Neural cell (in vitro differentiated cells): Measurements from ENCODE around the gene ZFYVE21. TPM values are rescaled to one million over a fixed set of nuclear protein-coding genes. Genes with fewer than 3 reads are reported as not detected.

Source experiments
- H2AFZ ChIP-seq: fragments of 200-600, 300-800 bp; sonication (generic), shearing (Covaris generic); 2 replicates; pipeline ENCODE4 v1.6.0; 2014; ENCODE audit warnings: low read depth, mild to moderate bottlenecking, antibody characterized with exemption, low read length, moderate library complexity
- H3F3A ChIP-seq: fragments of 200-600 bp; shearing (Covaris generic); 2 replicates; pipeline ENCODE4 v1.6.1; 2016; ENCODE audit warnings: mild to moderate bottlenecking, moderate library complexity, mixed read lengths, antibody characterized with exemption, low read length; ENCODE audit not compliant: insufficient read depth, poor library complexity, severe bottlenecking
- H3K27ac ChIP-seq: fragments of 200-600, 300-800 bp; sonication (generic), shearing (Covaris generic); 2 replicates; pipeline ENCODE4 v1.5.1; 2014; ENCODE audit warnings: mild to moderate bottlenecking, low read length, moderate library complexity
- H3K27me3 ChIP-seq: fragments of 300-800, 200-600 bp; sonication (generic), shearing (Covaris generic); 2 replicates; pipeline ENCODE4 v1.6.0; 2014; ENCODE audit warnings: mild to moderate bottlenecking, low read depth, low read length, moderate library complexity; ENCODE audit not compliant: insufficient read depth
- H3K36me3 ChIP-seq: fragments of 300-800, 200-600 bp; sonication (generic), shearing (Covaris generic); 2 replicates; pipeline ENCODE4 v1.5.1; 2014; ENCODE audit warnings: mild to moderate bottlenecking, antibody characterized with exemption, low read length, moderate library complexity; ENCODE audit not compliant: insufficient read depth
- H3K4me2 ChIP-seq: fragments of 300-800, 200-600 bp; sonication (generic), shearing (Covaris generic); 2 replicates; pipeline ENCODE4 v1.6.0; 2014; ENCODE audit warnings: mild to moderate bottlenecking, low read length
- H3K4me3 ChIP-seq: fragments of 300-800, 200-600 bp; sonication (generic), shearing (Covaris generic); 2 replicates; pipeline ENCODE4 v1.5.1; 2014; ENCODE audit warnings: mild to moderate bottlenecking, low read length, moderate library complexity
- H3K79me2 ChIP-seq: fragments of 200-600 bp; shearing (Covaris generic); replicated peaks from 2 replicates; pipeline ENCODE4 v1.6.0; 2014; ENCODE audit warnings: mild to moderate bottlenecking, low read length, moderate library complexity; ENCODE audit not compliant: insufficient read depth
- H3K9ac ChIP-seq: fragments of 300-800, 200-600 bp; sonication (generic), shearing (Covaris generic); 2 replicates; pipeline ENCODE4 v1.6.1; 2016; ENCODE audit warnings: mild to moderate bottlenecking, low read length, mixed read lengths
- H3K9me2 ChIP-seq: fragments of 200-600 bp; shearing (Covaris generic); 2 replicates; pipeline ENCODE4 v1.6.1; 2016; ENCODE audit warnings: mild to moderate bottlenecking, low read length, mixed read lengths; ENCODE audit not compliant: insufficient read depth
- H3K9me3 ChIP-seq: fragments of 200-600, 300-800 bp; sonication (generic), shearing (Covaris generic); 2 replicates; pipeline ENCODE4 v1.6.1; 2016; ENCODE audit warnings: mild to moderate bottlenecking, mixed run types, low read length, moderate library complexity, mixed read lengths
- H4K20me1 ChIP-seq: fragments of 200-600 bp; shearing (Covaris generic); 2 replicates; pipeline ENCODE4 v1.6.1; 2016; ENCODE audit warnings: mild to moderate bottlenecking, mixed run types; ENCODE audit not compliant: insufficient read depth
- EP300 ChIP-seq: fragments of 450-650 bp; conservative IDR thresholded peaks from 2 replicates; pipeline ENCODE4 v1.6.1; 2014; ENCODE audit warnings: antibody characterized with exemption, mild to moderate bottlenecking, moderate library complexity; ENCODE audit not compliant: poor library complexity, severe bottlenecking
- EZH2 ChIP-seq: fragments of 200-600, 300-800 bp; shearing (Covaris generic), sonication (generic); IDR thresholded peaks from 2 replicates; pipeline ENCODE4 v1.6.1; 2014; ENCODE audit warnings: antibody characterized with exemption, low read length, borderline replicate concordance, mild to moderate bottlenecking; ENCODE audit not compliant: insufficient read depth, poor library complexity, severe bottlenecking
- MXI1 ChIP-seq: fragments of 450-650 bp; conservative IDR thresholded peaks from 2 replicates; pipeline ENCODE4 v1.6.1; 2014; ENCODE audit warnings: antibody characterized with exemption, mild to moderate bottlenecking; ENCODE audit not compliant: poor library complexity, severe bottlenecking
- POLR2AphosphoS5 ChIP-seq: IDR thresholded peaks from 2 replicates; pipeline ENCODE4 v1.6.1; 2012
- RAD21 ChIP-seq: fragments of 450-650 bp; conservative IDR thresholded peaks from 2 replicates; pipeline ENCODE4 v1.6.1; 2014; ENCODE audit warnings: antibody characterized with exemption, mild to moderate bottlenecking, moderate library complexity
- SMC3 ChIP-seq: fragments of 450-650 bp; conservative IDR thresholded peaks from 2 replicates; pipeline ENCODE4 v1.6.1; 2014; ENCODE audit warnings: antibody characterized with exemption, mild to moderate bottlenecking, moderate library complexity; ENCODE audit not compliant: poor library complexity
- TAF1 ChIP-seq: IDR thresholded peaks from 2 replicates; pipeline ENCODE4 v1.6.1; 2012; ENCODE audit warnings: low read depth
- polyA plus RNA-seq: library from polyadenylated mRNA; depleted of rRNA; stranded (reverse); fragments of >200 nt; gene quantifications from 2 replicates; pipeline ENCODE4 v1.2.3, GENCODE V29; 2014
- TF ChIP-seq, protein P1 (sequence below): IDR thresholded peaks from 2 replicates; pipeline ENCODE4 v1.6.1; 2012; ENCODE audit warnings: borderline replicate concordance
- TF ChIP-seq, protein P2 (sequence below): fragments of 450-650 bp; IDR thresholded peaks from 2 replicates; pipeline ENCODE4 v1.5.1; 2014; ENCODE audit warnings: antibody characterized with exemption, mild to moderate bottlenecking, moderate library complexity; ENCODE audit not compliant: poor library complexity, severe bottlenecking

The ZFYVE21 gene
- polyA plus RNA-seq, 1 donor from 2014 or later, result 99.7 TPM

DNA sequence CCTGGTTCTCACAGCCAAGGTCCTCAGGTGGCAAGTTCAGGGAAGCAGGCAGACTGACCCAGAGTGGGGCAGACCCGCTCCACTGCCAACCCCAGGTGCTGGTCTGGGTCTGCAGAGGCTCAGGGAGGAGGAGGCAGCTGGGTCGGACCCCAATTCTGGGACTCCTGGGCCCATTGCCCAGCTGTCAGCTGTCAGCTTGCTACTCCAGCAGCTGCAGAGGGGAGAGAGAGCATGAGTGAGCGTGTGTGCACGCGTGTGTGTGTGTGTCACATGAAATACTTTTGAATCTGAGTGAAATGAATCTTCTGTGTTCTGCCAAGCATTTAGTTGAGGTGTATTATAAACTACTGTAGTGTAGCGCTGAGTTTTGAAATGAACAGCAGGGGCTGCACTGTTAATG is 31.1 kb upstream of the ZFYVE21 start (continued):
- no peak for TF ChIP-seq MXI1
- no peak for TF ChIP-seq POLR2AphosphoS5

DNA sequence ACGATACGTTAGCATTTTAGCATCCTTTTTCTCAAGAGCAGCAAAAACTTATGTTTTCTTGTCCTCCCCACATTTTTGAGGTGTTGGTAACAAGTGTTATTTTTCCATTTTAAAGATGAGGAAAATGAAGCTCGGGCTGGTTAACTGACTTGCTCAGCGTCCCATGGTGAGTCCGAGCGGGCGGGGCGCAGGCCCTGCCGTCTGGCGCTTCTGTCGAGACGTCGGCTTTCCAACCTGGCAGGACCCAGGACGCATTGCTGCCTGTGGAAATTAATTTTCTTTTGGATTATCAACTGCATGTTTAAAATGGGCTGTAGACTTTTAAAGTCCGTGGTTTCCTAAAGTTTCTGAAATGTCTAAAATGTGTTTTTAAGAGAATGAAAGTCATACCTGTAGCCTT is 30.7 kb upstream of the ZFYVE21 start:
- Histone ChIP-seq H3K36me3 (peaks cover 7% of the 10 kb centered on the region), H2AFZ (no peak overlapping the region), H3K9me3 (no peaks in the 10 kb centered on the region), H4K20me1 (peaks cover 4% of the 10 kb centered on the region), H3K9me2 (no peaks in the 10 kb centered on the region), H3K4me2 (no peak overlapping the region), H3K79me2 (no peaks in the 10 kb centered on the region), H3F3A (no peaks in the 10 kb centered on the region), H3K9ac (no peak overlapping the region), H3K27me3 (no peaks in the 10 kb centered on the region), H3K27ac (no peak overlapping the region), H3K4me3 (no peak overlapping the region)
- no peak for TF ChIP-seq EZH2
- no peak for TF ChIP-seq TAF1
- no peak for TF ChIP-seq POLR2AphosphoS5
- no peak for TF ChIP-seq EP300
- no peak for TF ChIP-seq MXI1
- TF ChIP-seq, protein P1, sequence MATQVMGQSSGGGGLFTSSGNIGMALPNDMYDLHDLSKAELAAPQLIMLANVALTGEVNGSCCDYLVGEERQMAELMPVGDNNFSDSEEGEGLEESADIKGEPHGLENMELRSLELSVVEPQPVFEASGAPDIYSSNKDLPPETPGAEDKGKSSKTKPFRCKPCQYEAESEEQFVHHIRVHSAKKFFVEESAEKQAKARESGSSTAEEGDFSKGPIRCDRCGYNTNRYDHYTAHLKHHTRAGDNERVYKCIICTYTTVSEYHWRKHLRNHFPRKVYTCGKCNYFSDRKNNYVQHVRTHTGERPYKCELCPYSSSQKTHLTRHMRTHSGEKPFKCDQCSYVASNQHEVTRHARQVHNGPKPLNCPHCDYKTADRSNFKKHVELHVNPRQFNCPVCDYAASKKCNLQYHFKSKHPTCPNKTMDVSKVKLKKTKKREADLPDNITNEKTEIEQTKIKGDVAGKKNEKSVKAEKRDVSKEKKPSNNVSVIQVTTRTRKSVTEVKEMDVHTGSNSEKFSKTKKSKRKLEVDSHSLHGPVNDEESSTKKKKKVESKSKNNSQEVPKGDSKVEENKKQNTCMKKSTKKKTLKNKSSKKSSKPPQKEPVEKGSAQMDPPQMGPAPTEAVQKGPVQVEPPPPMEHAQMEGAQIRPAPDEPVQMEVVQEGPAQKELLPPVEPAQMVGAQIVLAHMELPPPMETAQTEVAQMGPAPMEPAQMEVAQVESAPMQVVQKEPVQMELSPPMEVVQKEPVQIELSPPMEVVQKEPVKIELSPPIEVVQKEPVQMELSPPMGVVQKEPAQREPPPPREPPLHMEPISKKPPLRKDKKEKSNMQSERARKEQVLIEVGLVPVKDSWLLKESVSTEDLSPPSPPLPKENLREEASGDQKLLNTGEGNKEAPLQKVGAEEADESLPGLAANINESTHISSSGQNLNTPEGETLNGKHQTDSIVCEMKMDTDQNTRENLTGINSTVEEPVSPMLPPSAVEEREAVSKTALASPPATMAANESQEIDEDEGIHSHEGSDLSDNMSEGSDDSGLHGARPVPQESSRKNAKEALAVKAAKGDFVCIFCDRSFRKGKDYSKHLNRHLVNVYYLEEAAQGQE, result no peak
- no peak for TF ChIP-seq RAD21
- TF ChIP-seq SMC3, result no peak
- TF ChIP-seq, protein P2, sequence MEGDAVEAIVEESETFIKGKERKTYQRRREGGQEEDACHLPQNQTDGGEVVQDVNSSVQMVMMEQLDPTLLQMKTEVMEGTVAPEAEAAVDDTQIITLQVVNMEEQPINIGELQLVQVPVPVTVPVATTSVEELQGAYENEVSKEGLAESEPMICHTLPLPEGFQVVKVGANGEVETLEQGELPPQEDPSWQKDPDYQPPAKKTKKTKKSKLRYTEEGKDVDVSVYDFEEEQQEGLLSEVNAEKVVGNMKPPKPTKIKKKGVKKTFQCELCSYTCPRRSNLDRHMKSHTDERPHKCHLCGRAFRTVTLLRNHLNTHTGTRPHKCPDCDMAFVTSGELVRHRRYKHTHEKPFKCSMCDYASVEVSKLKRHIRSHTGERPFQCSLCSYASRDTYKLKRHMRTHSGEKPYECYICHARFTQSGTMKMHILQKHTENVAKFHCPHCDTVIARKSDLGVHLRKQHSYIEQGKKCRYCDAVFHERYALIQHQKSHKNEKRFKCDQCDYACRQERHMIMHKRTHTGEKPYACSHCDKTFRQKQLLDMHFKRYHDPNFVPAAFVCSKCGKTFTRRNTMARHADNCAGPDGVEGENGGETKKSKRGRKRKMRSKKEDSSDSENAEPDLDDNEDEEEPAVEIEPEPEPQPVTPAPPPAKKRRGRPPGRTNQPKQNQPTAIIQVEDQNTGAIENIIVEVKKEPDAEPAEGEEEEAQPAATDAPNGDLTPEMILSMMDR, result no peak

DNA sequence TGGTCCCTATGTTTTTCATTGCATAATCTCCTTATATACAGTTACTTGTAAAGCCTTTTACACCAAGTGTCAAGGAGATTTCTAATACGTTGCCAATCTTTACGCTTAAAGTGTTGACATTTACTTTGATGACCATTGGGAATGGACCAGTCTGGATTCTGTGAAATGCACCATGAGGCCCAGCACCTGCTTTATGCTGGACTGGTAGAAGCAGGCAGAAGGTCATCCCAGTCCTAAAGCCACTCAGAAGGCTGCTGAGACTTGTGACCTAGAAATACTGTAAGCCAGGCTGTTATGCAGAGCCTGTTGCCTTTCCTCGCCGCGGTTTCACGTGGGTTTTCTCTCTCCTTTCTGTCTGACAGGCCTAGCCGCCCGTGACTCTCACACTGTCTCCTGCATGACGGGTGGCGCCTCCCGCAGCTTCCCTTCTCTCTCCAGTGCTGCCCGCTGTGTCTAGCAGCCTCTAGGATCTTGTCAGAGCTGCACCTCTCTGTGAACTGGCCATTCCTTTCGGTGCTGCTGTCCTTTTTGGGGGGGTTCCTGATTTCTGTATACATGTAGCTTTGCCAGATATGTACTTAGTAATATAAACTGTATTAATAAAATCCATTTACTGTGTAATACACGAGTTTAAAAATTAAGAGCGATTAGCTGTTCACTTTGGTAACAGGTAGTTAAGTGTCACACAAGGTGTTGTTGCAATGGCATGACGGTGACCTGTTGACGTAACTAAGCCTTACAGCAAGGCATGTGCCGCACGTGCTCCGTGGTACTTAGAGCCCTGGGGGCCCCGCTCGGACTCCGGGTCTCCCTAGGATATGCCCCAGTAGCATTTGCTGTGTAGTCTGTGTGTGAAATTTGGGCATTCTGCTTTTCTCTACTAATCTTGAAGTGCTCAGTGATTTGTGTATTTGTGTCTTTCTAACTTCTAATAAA is 30.1 kb upstream of the ZFYVE21 start:
- Histone ChIP-seq H3K9me3 (no peaks in the 10 kb centered on the region), H3K36me3 (peaks cover 7% of the 10 kb centered on the region), H3F3A (no peaks in the 10 kb centered on the region), H3K9ac (no peak overlapping the region), H3K27ac (no peak overlapping the region), H3K4me3 (no peak overlapping the region), H4K20me1 (peaks cover 4% of the 10 kb centered on the region), H3K9me2 (no peaks in the 10 kb centered on the region), H3K27me3 (no peaks in the 10 kb centered on the region), H3K4me2 (no peak overlapping the region), H2AFZ (no peak overlapping the region), H3K79me2 (no peaks in the 10 kb centered on the region)
- TF ChIP-seq RAD21 (no peak), MXI1 (no peak), EP300 (no peak), TAF1 (no peak), POLR2AphosphoS5 (no peak), SMC3 (no peak), EZH2 (no peak)
- TF ChIP-seq, protein P1, result no peak
- TF ChIP-seq, protein P2, result no peak
